Lower leg skin (tissue), 3 donors: ENCODE data around the gene C4B.
"Not testable (repeated sequence)": the region's sequence is repeated elsewhere in the genome, so short reads cannot be mapped to it uniquely, and the experiment has no call there.

Experiments
- CTCF ChIP-seq, 3 donors: fragments of 450-650 bp; IDR thresholded peaks; one replicate each; pipeline ENCODE4 v1.5.1; 2016; ENCODE audit warnings: antibody characterized with exemption in 3 of 3, mild to moderate bottlenecking in 3 of 3, moderate library complexity in 2 of 3
- POLR2A ChIP-seq, 2 donors: fragments of 450-650 bp; IDR thresholded peaks; one replicate each; pipeline ENCODE4 v1.6.1; 2016 to 2017; ENCODE audit warnings: antibody characterized with exemption in 2 of 2, mild to moderate bottlenecking in 1 of 2, moderate library complexity in 1 of 2

GRCh38 chr6:31996385-31996784 lies 18.2 kb upstream of the C4B start:
- not testable (repeated sequence) for TF ChIP-seq CTCF, POLR2A (IDR thresholded peaks at IDR 0.05)
